NB4 (cell line): ENCODE data around the gene RFX8.

Source experiments
- CTCF ChIP-seq: IDR thresholded peaks from one replicate; pipeline ENCODE4 v1.5.1; 2012; ENCODE audit warnings: low read depth, low read length
- MAX ChIP-seq: IDR thresholded peaks from 2 replicates; pipeline ENCODE4 v1.6.1; 2011; ENCODE audit warnings: low read depth, low read length
- MYC ChIP-seq: IDR thresholded peaks from 2 replicates; pipeline ENCODE4 v1.6.1; 2011; ENCODE audit warnings: low read depth, low read length
- POLR2A ChIP-seq: IDR thresholded peaks from 2 replicates; pipeline ENCODE4 v1.6.1; 2011; ENCODE audit warnings: mild to moderate bottlenecking; ENCODE audit not compliant: insufficient read length; ENCODE audit errors: extremely low read depth

DNA sequence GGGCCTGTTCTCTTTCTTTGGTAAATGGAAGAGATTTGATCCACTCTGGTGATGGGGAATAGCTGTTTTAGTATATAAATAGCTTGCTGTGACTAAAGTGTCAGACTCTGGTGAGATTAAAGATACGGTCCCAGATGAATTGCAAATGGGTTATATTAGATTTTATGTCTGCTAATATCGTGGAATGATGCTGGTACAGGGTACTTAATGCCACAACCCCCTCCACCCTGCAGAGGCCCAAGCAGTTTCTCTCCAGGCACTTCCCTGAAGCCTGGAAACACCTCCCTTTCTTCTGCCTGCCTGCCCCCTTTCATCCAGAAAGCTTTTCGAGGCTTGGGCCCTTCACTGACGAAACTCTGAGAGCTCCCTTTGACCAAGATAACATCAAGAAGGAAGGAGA, 21.4 kb upstream of the RFX8 start:
- TF ChIP-seq CTCF: no peak
- no peak for TF ChIP-seq POLR2A
- TF ChIP-seq MAX: no peak
- no peak for TF ChIP-seq MYC
